ENCODE measurements around the gene CLRN3. TPM values are rescaled to one million over a fixed set of nuclear protein-coding genes. Genes with fewer than 3 reads are reported as not detected.

The CLRN3 gene
- total RNA-seq, 2 donors from 2014 or later: not detected

DNA sequence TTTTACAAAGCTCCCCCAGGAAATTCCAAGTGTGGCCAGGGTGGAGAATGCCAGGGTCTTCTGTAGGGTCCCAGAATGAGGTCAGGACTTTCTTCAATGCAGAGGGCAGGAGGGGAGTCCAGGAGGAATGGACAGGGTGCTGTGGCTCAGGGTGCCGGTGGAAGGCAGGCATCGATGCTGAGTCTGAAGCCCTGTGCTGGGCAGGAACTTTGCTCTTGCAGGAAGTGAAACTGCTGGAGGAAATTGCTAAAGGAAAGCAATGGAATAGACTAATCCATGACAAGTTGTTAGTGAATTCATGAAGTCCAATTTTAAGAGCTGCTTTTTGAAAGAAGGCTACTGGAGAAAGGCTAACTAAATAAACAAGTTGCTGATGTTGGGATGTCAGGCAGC, 29.0 kb upstream of the CLRN3 start:
- DNase-seq (ENCODE audit: low spot score in 2 of 2): no peak
- Mint-ChIP-seq H3K9me3 (peaks cover 0 to 3% of the 10 kb centered on the region in 2 donors), H3K27ac (no peak overlapping the region), H3K36me3 (no peaks in the 10 kb centered on the region)
- ATAC-seq: no peak

DNA sequence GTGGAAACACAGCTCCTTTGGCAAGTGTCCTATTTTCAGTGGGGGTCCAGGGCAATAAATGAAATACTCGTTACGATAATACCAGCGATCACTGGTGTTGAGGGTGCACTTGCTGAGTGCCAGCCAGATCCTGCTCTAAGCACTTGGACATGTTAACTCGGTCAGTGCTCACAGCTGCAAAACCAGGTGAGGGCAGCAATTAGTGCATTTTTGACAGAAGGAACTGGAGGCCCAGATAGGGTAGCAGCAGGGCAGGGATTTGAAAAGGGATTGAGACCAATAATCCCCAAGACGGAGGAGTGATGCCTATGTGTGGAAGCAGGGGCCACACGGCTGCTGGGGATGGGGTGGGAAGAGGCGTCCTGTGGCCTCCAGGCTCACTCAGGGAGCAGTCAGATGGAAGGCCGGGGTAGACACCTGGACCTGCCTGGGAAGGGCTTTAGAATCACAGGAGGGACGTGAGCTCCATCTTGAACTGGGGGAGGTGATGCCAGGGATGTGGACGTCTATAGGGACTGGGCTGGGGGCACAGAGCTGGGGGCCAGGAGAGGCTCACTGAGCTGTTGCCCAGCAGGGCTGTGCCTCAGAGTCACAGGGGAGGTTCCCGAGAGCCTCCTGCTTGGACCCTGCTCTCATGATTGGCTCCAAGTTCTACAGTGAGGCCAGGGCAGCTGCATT, 28.5 kb upstream of the CLRN3 start:
- Mint-ChIP-seq H3K27ac (no peak overlapping the region), H3K36me3 (peaks cover 0 to 3% of the 10 kb centered on the region in 2 donors), H3K9me3 (peaks cover 0 to 3% of the 10 kb centered on the region in 2 donors)
- no peak for ATAC-seq
- no peak for DNase-seq (ENCODE audit: low spot score in 2 of 2)

DNA sequence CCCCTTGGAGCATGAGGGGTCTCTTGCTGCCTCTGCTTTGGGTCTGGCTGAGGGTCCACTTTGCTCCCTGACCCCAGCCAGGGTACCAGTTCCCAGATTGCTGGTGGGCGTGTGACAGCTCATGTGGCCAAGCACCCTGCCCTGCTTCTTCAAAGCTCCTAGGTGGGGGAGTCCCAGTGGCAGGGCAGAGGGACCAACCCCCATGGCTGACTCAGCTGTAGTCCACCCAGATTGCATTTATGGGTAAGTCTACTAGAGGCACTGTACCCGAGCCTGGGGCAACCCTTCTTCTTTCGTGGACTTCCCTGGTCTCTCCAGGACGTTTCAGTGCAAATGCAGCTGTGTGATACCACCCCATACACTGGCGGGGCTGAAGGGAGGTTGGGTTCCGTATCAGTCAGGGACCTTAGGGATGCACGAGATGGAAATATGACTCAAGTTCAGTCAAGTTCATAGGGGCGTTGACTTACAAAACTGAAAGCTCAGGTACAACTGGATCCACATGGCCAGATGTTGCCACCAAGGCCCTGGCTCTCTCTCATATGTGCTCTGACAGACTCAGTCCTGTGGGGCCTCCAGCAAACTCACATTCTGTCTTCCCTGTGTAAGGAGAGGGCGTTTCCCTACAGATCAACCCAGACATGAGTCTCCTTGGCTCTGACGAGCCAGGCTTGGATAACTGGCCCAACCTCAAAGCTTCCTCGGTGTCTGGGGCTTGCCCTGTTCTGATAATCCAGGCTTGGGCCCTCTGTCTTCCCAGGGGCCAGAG, 27.7 kb upstream of the CLRN3 start:
- ATAC-seq (peak in 1 of 2 donors; percentile 59), DNase-seq (ENCODE audit: low spot score in 2 of 2) (no peak)
- Mint-ChIP-seq H3K27ac (no peak overlapping the region), H3K36me3 (peaks cover 0 to 6% of the 10 kb centered on the region in 2 donors), H3K9me3 (peaks cover 0 to 5% of the 10 kb centered on the region in 2 donors)

DNA sequence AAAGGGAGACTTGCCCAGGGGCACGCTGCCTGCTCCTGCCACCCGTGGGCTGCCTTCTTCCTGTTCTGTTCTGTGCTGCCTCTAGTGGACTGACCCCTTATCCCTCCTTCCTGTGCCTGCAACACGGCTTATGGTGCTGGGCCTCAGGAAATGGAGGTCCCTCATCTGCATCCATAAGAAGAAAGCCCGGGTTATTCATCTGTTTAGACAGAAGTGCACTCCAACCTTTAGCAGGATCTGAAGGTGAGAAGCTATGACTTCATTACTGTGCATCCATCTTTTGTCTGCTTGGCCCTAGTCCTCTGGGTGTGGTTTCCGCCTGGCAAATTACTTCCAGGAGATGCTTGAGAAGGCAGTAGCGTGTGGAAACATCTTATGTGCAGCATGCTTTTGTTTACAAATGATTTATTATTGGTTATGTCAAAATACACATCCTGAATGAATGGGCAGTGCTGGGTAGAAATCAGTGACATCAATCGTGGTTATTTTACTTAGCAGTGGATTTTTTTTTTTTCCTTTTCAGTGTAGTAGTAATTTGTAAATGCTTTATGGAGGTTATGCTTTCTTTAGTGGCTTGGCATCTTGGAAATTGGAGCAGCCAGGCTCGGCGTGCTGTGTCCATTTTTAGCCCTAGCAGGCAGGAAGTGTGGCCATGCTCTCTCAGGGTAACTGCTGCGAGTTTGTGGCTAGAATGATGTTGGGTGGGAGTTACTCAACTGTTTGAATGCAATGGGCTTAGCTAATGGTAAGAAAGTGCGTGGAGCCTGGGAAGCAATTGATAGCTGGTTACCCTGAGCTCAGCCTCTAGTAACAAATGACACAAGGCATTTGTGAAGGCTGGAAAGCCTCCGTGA, 26.9 kb upstream of the CLRN3 start:
- no peak overlapping the region for H3K27ac Mint-ChIP-seq
- DNase-seq (ENCODE audit: low spot score in 2 of 2) (no peak), ATAC-seq (no peak)

DNA sequence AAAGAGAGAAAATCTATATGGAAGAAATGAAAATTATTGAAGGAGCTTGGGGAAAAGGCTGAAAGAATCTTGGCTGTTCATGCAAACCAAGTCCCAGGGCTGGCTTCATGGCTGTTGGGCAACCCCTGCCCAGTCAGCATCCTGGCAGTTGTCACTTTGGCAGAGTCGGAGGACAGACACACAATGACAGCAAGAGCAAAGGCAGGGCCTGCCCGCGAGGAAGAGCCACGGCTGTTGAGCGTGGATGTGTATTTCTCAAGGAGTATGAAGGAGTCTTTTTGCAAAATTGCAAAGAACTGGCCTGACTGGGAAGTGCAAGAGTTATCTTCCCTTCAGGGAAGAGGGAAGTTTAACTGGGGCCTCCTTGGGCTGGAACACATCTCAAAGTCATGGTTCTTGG, 25.8 kb upstream of the CLRN3 start:
- DNase-seq (ENCODE audit: low spot score in 2 of 2) (no peak), ATAC-seq (no peak)
- peaks cover 0 to 6% of the 10 kb centered on the region in 2 donors for H3K36me3 Mint-ChIP-seq
- peaks cover 0 to 5% of the 10 kb centered on the region in 2 donors for H3K9me3 Mint-ChIP-seq
- no peak overlapping the region for H3K27ac Mint-ChIP-seq

More for the DNA sequence above, 26.9 kb upstream of the CLRN3 start:
- Mint-ChIP-seq H3K36me3 (peaks cover 0 to 6% of the 10 kb centered on the region in 2 donors), H3K9me3 (peaks cover 0 to 5% of the 10 kb centered on the region in 2 donors)

- Mint-ChIP-seq H3K36me3 (peaks cover 0 to 6% of the 10 kb centered on the region in 2 donors), H3K9me3 (peaks cover 0 to 5% of the 10 kb centered on the region in 2 donors), H3K27ac (no peak overlapping the region)
- ATAC-seq (no peak), DNase-seq (ENCODE audit: low spot score in 2 of 2) (no peak)
These were observed 24.1 kb upstream of the CLRN3 start for GRCh38 chr10:127916826-127917225.

DNA sequence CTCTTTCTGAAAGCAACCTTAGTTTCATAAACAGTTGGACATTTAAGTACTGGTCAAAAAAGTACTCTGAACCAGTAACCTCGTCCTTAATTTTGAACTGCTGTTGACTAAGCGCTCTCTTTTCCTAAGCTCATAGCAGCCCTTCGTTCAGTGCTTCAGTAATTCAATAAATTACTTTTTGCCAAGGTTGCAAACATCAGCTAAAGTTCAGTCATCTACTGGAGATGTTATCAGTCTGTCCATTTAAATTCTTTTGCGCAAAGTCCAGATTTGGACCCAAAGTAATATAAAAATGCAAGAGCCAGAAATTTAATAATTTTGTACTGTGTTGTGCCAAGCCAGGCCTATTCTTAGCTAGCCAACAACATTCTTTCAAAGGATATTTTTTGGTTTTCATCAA, 22.6 kb upstream of the CLRN3 start:
- DNase-seq (ENCODE audit: low spot score in 2 of 2) (no peak), ATAC-seq (no peak)
- Mint-ChIP-seq H3K9me3 (peaks cover 0 to 5% of the 10 kb centered on the region in 2 donors), H3K36me3 (peaks cover 0 to 6% of the 10 kb centered on the region in 2 donors), H3K27ac (no peak overlapping the region)

DNA sequence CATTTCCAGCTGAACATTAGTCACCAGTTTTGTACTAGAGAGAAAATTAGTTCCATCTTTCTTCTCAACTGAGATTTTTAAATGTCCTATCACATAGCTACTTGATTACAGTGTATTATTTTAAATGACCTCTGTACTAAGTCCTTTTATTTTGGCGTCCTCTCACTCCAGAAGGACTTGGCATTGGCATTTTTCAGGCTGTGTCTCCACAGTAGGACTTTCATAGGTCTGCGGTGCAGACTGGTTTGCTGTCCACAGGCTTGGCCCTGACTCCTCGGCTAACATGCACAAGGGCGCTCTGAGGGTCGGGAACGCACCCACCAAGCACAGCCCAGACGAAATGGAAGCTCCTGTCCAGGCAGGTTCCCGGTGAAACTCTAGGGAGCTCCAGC, 20.6 kb upstream of the CLRN3 start:
- ATAC-seq (no peak), DNase-seq (ENCODE audit: low spot score in 2 of 2) (no peak)
- Mint-ChIP-seq H3K36me3 (peaks cover 0 to 6% of the 10 kb centered on the region in 2 donors), H3K27ac (no peak overlapping the region), H3K9me3 (peaks cover 0 to 5% of the 10 kb centered on the region in 2 donors)

GRCh38 chr10:127912607-127913367, 20.0 kb upstream of the CLRN3 start:
- ATAC-seq (no peak), DNase-seq (ENCODE audit: low spot score in 2 of 2) (no peak)
- Mint-ChIP-seq H3K36me3 (peaks cover 0 to 6% of the 10 kb centered on the region in 2 donors), H3K27ac (no peak overlapping the region), H3K9me3 (peaks cover 0 to 5% of the 10 kb centered on the region in 2 donors)

DNA sequence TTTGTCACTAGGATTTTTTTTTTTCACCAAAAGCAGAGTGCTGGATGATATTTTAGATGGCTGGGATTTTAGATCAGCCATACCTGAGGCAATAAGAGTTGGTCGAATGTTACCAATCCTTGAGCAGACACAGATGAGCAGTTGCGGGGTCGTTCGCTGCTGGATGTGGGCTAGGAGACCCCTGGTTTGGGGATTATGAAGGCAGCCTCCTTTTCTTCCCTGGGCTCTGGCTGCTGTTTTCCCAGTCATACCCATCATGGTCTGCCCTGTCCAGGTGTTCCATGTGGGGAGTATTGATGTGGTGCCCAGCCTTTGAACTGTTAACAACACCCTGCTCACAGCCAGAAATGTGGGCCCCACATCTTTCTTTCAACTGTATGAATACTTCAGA, 19.1 kb upstream of the CLRN3 start:
- Mint-ChIP-seq H3K36me3 (peaks cover 0 to 6% of the 10 kb centered on the region in 2 donors), H3K27ac (no peak overlapping the region)

GRCh38 chr10:127911218-127911866, 18.6 kb upstream of the CLRN3 start:
- no peak for DNase-seq (ENCODE audit: low spot score in 2 of 2)
- H3K36me3 Mint-ChIP-seq: peaks cover 0 to 4% of the 10 kb centered on the region in 2 donors
- no peak overlapping the region for H3K27ac Mint-ChIP-seq
- ATAC-seq: no peak
- peaks cover 0 to 3% of the 10 kb centered on the region in 2 donors for H3K9me3 Mint-ChIP-seq

More for the DNA sequence above, 19.1 kb upstream of the CLRN3 start:
- no peak for ATAC-seq
- DNase-seq (ENCODE audit: low spot score in 2 of 2): no peak
- H3K9me3 Mint-ChIP-seq: peaks cover 0 to 5% of the 10 kb centered on the region in 2 donors

DNA sequence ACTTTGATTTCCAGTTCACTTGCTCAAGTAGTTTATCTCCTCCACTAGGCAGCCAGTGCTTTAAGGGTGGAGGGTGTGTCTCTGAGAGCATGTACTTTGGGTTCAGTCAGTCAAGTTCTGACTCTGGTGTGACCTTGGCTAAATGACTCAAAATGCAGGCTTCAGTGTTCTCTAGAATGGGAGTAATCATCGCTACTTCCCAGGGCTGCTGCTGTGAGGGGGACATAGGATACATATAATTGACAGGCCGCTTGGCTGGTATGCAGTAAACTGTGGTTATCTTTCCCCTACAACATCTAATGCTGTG, 17.7 kb upstream of the CLRN3 start:
- no peak overlapping the region for H3K27ac Mint-ChIP-seq
- no peaks in the 10 kb centered on the region for H3K36me3 Mint-ChIP-seq
- DNase-seq (ENCODE audit: low spot score in 2 of 2): no peak
- no peaks in the 10 kb centered on the region for H3K9me3 Mint-ChIP-seq
- ATAC-seq: no peak

DNA sequence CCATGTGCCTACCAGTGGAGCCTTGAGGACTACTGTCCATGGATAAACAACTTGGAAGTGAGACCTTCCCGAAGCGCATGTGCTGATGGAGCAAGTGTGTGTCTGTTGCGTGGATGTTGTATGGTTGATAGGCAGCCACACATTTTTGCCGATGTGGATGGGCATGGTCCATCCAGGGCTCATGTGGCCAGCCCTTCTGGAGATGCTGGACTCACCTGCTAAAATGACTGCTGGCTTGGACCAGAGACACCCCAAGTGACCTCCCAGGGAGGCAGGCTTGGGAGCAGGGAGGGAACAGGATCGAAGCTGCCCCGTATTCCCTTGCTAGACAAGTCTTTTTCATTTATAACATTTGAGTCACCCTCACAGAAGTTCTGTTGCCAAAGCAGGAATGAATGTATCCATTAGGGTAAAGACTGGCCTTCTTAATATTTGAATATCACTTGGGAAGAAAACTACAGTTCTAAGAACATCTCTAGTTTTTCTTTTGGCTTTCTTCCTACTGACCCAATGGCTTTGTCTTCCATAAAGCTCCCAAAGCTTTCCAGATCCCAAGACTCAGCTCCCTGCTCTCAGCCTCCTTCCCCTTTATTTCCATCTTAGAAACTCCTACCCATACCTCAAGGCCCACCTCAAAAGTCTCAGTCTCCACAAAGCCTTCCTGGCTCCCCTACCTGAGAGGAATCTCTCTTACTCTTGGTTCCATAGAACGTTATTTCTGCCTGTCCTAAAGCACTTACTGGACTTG, 17.1 kb upstream of the CLRN3 start:
- DNase-seq (ENCODE audit: low spot score in 2 of 2) (no peak), ATAC-seq (no peak)
- Mint-ChIP-seq H3K36me3 (no peaks in the 10 kb centered on the region), H3K9me3 (no peaks in the 10 kb centered on the region), H3K27ac (no peak overlapping the region)

DNA sequence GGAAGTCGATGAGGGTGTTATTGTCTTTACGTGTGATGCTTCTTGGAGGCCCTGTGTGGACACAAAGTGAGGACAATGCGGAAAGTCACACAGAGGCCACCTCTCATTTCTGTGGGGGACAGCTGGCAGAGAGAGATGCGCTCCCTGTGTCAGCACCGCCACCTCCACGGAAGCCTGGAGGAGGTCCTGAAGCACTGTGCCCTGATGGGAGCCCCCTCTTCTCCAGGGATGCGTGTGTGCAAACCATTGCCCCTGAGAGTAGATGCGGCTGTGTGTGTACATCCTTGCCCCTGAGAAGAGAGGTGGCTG, 16.2 kb upstream of the CLRN3 start:
- no peak for ATAC-seq
- no peaks in the 10 kb centered on the region for H3K9me3 Mint-ChIP-seq
- no peak overlapping the region for H3K27ac Mint-ChIP-seq
- no peaks in the 10 kb centered on the region for H3K36me3 Mint-ChIP-seq
- no peak for DNase-seq (ENCODE audit: low spot score in 2 of 2)

GRCh38 chr10:127908106-127908958, 15.6 kb upstream of the CLRN3 start:
- no peaks in the 10 kb centered on the region for H3K36me3 Mint-ChIP-seq
- no peak overlapping the region for H3K27ac Mint-ChIP-seq
- no peak for DNase-seq (ENCODE audit: low spot score in 2 of 2)
- H3K9me3 Mint-ChIP-seq: no peaks in the 10 kb centered on the region
- ATAC-seq: no peak

Data from activated naive CD4-positive, alpha-beta T cell treated with anti-CD3 and anti-CD28 coated beads, Interleukin-2, amount 50 U/mL, for 72 hours (primary cell).